Transverse colon (tissue), 4 donors: ENCODE measurements around the gene HEYL. TPM values are rescaled to one million over a fixed set of nuclear protein-coding genes. Genes with fewer than 3 reads are reported as not detected.

Experiments
- DNase-seq: peaks from one replicate; pipeline ENCODE4 v3.0.0-alpha.2; 2019
- H3K27ac ChIP-seq, 4 donors: fragments of 200-600 bp; sonication (generic); 2 replicates each; pipeline ENCODE4 v1.5.1; 2016 to 2018; ENCODE audit warnings: inconsistent platforms in 4 of 4
- H3K27me3 ChIP-seq: fragments of 200-600 bp; sonication (generic); 2 replicates; pipeline ENCODE4 v1.5.1; 2017; ENCODE audit warnings: inconsistent platforms
- H3K36me3 ChIP-seq, 4 donors: fragments of 200-600 bp; sonication (generic); 2 replicates each; pipeline ENCODE4 v1.5.1; 2017 to 2019; ENCODE audit warnings: inconsistent platforms in 4 of 4
- H3K4me1 ChIP-seq, 4 donors: fragments of 200-600 bp; sonication (generic); 2 replicates each; pipeline ENCODE4 v1.5.1; 2017 to 2020; ENCODE audit warnings: inconsistent platforms in 4 of 4
- H3K4me3 ChIP-seq, 4 donors: fragments of 200-600 bp; sonication (generic); 1 replicate in 1 of 4; 2 replicates in 3 of 4; pipeline versions ENCODE4 v1.5.1 to v1.6.1; 2017 to 2019; ENCODE audit warnings: inconsistent platforms in 4 of 4
- H3K9me3 ChIP-seq, 2 donors: fragments of 200-600 bp; sonication (generic); 2 replicates each; pipeline ENCODE4 v1.5.1; 2017 to 2019; ENCODE audit warnings: inconsistent platforms in 2 of 2
- EP300 ChIP-seq: sonication (generic); formaldehyde crosslinking; IDR thresholded peaks from one replicate; pipeline ENCODE4 v1.6.1; 2017; ENCODE audit warnings: antibody characterized with exemption, low read depth
- POLR2A ChIP-seq: fragments of 450-650 bp; IDR thresholded peaks from one replicate; pipeline ENCODE4 v1.6.1; 2016; ENCODE audit warnings: antibody characterized with exemption, mild to moderate bottlenecking, moderate library complexity
- POLR2AphosphoS5 ChIP-seq, 3 donors: sonication (generic); formaldehyde crosslinking; IDR thresholded peaks; one replicate each; pipeline ENCODE4 v1.6.1; 2016; ENCODE audit warnings: antibody characterized with exemption in 3 of 3
- WGBS, 2 donors: methylation state at CpG; one replicate each; pipeline ENCODE4 v1.1.5; 2018; ENCODE audit warnings: low coverage in 1 of 2; 5-methylcytosine and 5-hydroxymethylcytosine counted together
- in situ Hi-C, 4 donors: fragments of 200-750 bp; cut with MboI; loops; one replicate each; pipeline versions ENCODE4 v1.15.0 to v1.15.1; 2017; ENCODE audit warnings: low sequenced_read_pairs in 3 of 4, low pct_ligation_motif_present in 1 of 4, low pct_unique_long_range_greater_than_20kb in 1 of 4
- intact Hi-C: fragments of 100-400 bp; cut with DNase I; formaldehyde crosslinking; loops from one replicate; pipeline ENCODE4 v1.15.1; 2023; ENCODE audit warnings: low total_unique reads
- total RNA-seq, 4 donors: library from RNA; depleted of rRNA; stranded (reverse); fragments of >200 nt; gene quantifications; one replicate each; pipeline ENCODE4 v1.1.0, GENCODE V29; 2016
- TF ChIP-seq, protein P1 (sequence below), 5 experiments: fragments of 200-600 bp in 3 of 5; fragments of 450-650 bp in 2 of 5; sonication (generic) in 3 of 5; IDR thresholded peaks; 1 replicate in 2 of 5; 2 replicates in 3 of 5; pipeline ENCODE4 v1.5.1; 2016 to 2017; ENCODE audit warnings: antibody characterized with exemption in 5 of 5, inconsistent platforms in 3 of 5, mild to moderate bottlenecking in 2 of 5, moderate library complexity in 1 of 5

Gene HEYL
- total RNA-seq, 4 donors from 2014 or later, result 1.2 to 12.1 (median 2.5) TPM

DNA sequence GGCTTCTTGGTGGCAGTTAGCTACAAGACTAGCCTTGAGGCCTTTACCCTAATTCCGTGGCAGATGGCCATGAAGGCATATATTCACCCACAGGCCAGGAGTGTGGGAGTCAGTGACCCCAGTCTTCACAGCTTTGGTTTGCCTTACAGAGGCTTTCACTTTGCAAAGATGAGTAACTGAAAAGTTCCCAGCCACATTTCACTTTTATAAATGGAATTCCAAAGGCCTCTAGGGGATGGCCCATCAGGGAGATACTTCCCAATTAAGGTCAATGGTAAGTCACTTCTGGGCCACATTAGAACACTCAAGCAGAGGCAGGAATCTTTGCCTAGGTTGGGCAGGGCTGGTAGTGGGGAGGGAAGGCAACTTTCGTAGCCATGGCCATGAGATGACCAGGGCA is 13.1 kb upstream of the HEYL start:
- intact Hi-C loops, result loop anchor here (2.0 kb wide), 1 partner anchor 44 kb away; no protein-coding TSS in a partner anchor
- Histone ChIP-seq H3K4me1 (peaks cover 0 to 3% (median 0%) of the 10 kb centered on the region in 4 donors), H3K9me3 (no peaks in the 10 kb centered on the region), H3K27ac (no peak overlapping the region), H3K4me3 (no peak overlapping the region), H3K27me3 (peaks cover 16% of the 10 kb centered on the region), H3K36me3 (no peaks in the 10 kb centered on the region)
- WGBS, 2 donors, result 94 to 100% methylated on average over 1 to 2 of the region's 2 CpGs
- TF ChIP-seq, protein P1, sequence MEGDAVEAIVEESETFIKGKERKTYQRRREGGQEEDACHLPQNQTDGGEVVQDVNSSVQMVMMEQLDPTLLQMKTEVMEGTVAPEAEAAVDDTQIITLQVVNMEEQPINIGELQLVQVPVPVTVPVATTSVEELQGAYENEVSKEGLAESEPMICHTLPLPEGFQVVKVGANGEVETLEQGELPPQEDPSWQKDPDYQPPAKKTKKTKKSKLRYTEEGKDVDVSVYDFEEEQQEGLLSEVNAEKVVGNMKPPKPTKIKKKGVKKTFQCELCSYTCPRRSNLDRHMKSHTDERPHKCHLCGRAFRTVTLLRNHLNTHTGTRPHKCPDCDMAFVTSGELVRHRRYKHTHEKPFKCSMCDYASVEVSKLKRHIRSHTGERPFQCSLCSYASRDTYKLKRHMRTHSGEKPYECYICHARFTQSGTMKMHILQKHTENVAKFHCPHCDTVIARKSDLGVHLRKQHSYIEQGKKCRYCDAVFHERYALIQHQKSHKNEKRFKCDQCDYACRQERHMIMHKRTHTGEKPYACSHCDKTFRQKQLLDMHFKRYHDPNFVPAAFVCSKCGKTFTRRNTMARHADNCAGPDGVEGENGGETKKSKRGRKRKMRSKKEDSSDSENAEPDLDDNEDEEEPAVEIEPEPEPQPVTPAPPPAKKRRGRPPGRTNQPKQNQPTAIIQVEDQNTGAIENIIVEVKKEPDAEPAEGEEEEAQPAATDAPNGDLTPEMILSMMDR (IDR thresholded peaks at IDR 0.05), result no peak
- TF ChIP-seq POLR2AphosphoS5 (IDR thresholded peaks at IDR 0.05) (no peak), POLR2A (no peak), EP300 (no peak)
- DNase-seq, result no peak
- in situ Hi-C loops, result loop anchor here in 1 of 4 donors (10.0 kb wide), 1 partner anchor 48 kb away; no protein-coding TSS in a partner anchor

DNA sequence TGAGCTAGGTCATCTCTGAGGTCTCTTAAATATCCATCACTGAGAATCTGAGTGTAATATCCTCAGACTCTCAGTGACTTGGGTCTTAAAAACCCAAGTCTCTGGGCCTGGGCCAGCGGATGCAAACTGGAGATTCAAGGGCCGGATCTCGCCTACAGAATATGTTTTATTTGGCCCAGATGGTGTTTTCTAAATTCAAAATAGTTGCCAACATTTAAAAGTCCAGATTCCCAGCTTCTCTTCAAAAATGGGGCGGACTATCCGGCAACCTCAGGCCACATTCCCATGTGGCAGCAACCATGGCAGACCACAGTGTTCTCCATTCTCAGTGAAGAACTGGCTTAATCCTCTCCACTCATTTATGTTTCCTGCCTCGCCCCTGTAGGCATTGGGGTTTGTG is 12.7 kb upstream of the HEYL start:
- TF ChIP-seq POLR2A (no peak), EP300 (no peak), POLR2AphosphoS5 (IDR thresholded peaks at IDR 0.05) (no peak)
- TF ChIP-seq, protein P1 (IDR thresholded peaks at IDR 0.05), result no peak
- no peaks in the 10 kb centered on the region for H3K36me3 ChIP-seq
- no peaks in the 10 kb centered on the region for H3K9me3 ChIP-seq
- H3K4me1 ChIP-seq, result peaks cover 0 to 3% (median 0%) of the 10 kb centered on the region in 4 donors
- H3K4me3 ChIP-seq, result no peak overlapping the region
- 60 to 88% methylated on average over 1 to 6 of the region's 6 CpGs for WGBS, 2 donors
- H3K27me3 ChIP-seq, result peaks cover 16% of the 10 kb centered on the region
- no peak overlapping the region for H3K27ac ChIP-seq
- in situ Hi-C loops (loop anchor here in 1 of 4 donors (10.0 kb wide), 1 partner anchor 47 kb away; no protein-coding TSS in a partner anchor), intact Hi-C loops (loop anchor here (2.0 kb wide), 1 partner anchor 43 kb away; no protein-coding TSS in a partner anchor)
- DNase-seq, result no peak

GRCh38 chr1:39650431-39650830 is 11.0 kb upstream of the HEYL start:
- no peak for DNase-seq
- H3K4me1 ChIP-seq, result peaks cover 0 to 3% (median 0%) of the 10 kb centered on the region in 4 donors
- in situ Hi-C loops (loop anchor here in 1 of 4 donors (10.0 kb wide), 1 partner anchor 46 kb away; no protein-coding TSS in a partner anchor), intact Hi-C loops (no loop called here)
- peaks cover 16% of the 10 kb centered on the region for H3K27me3 ChIP-seq
- no peaks in the 10 kb centered on the region for H3K36me3 ChIP-seq
- TF ChIP-seq, protein P1 (IDR thresholded peaks at IDR 0.05), result no peak
- TF ChIP-seq POLR2AphosphoS5 (IDR thresholded peaks at IDR 0.05), result no peak
- no peak for TF ChIP-seq EP300
- no peak for TF ChIP-seq POLR2A
- H3K9me3 ChIP-seq, result no peaks in the 10 kb centered on the region
- H3K4me3 ChIP-seq, result no peak overlapping the region
- no peak overlapping the region for H3K27ac ChIP-seq
- WGBS, 2 donors, result 89% methylated on average over 1 of the region's 1 CpG; no CpG with 5 or more reads in 1 of the 2 donors

DNA sequence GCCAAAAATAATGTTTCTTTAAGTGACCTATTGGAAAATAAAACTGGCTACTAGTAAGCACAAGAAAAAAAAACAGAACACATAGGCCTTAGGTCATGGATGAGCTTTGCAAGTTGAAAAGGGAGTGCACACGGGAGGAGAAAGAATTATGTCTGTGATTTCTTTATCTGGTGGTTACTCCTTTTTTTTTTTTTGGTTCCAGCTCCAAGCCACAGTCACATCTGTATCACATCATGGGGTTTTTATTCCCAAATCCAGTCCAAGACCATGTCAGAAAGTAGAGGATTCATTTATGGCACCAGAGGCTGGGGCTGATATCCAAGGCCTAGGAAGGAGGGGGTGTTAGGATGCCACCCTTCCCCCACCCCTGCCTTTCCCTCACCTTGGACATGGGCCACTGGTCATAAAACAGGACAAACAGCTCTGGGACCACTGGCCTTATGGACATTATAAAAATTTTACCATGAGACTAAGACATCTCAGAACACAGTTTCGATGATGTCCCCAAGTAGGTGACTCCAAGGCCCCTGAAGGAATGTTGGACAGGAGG is 10.3 kb upstream of the HEYL start:
- intact Hi-C loops (no loop called here), in situ Hi-C loops (loop anchor here in 1 of 4 donors (10.0 kb wide), 1 partner anchor 45 kb away; no protein-coding TSS in a partner anchor)
- H3K27me3 ChIP-seq, result peaks cover 11% of the 10 kb centered on the region
- no peaks in the 10 kb centered on the region for H3K36me3 ChIP-seq
- no peak for DNase-seq
- TF ChIP-seq POLR2A (no peak), EP300 (no peak), POLR2AphosphoS5 (IDR thresholded peaks at IDR 0.05) (no peak)
- TF ChIP-seq, protein P1 (IDR thresholded peaks at IDR 0.05), result no peak
- no peak overlapping the region for H3K4me3 ChIP-seq
- 77 to 92% methylated on average over 1 to 2 of the region's 2 CpGs for WGBS, 2 donors
- H3K4me1 ChIP-seq, result peaks cover 0 to 3% (median 0%) of the 10 kb centered on the region in 4 donors
- H3K27ac ChIP-seq, result no peak overlapping the region
- H3K9me3 ChIP-seq, result no peaks in the 10 kb centered on the region
